HG03460 (cell line): Measurements from ENCODE around the gene MYL6B.
"Not testable (repeated sequence)": the region's sequence is repeated elsewhere in the genome, so short reads cannot be mapped to it uniquely, and the experiment has no call there.

Experiments used
- ATAC-seq: cut with Tn5 transposase; IDR thresholded peaks from one replicate; pipeline ENCODE4 v1.9.1; 2021; ENCODE audit not compliant: unreplicated experiment

MYL6B gene

GRCh38 chr12:56151672-56152131 lies 685 bp upstream of the MYL6B start:
- peak; percentile 41 for ATAC-seq

- ATAC-seq, result no peak
Observed at GRCh38 chr12:56152756-56153677, 630 bp downstream of the MYL6B start.

- ATAC-seq, result no peak
Observed at GRCh38 chr12:56153678-56154065, 1.3 kb downstream of the MYL6B start.

GRCh38 chr12:56154246-56154771 lies 1.9 kb downstream of the MYL6B start:
- no peak for ATAC-seq

- ATAC-seq, result no peak
Observed at GRCh38 chr12:56154818-56155217, 2.4 kb downstream of the MYL6B start.

- no peak for ATAC-seq
Observed at GRCh38 chr12:56155256-56155845, 3.0 kb downstream of the MYL6B start.

GRCh38 chr12:56156464-56157200 lies 4.2 kb downstream of the MYL6B start:
- ATAC-seq, result not testable (repeated sequence)

- ATAC-seq, result peak; percentile 45
Observed at GRCh38 chr12:56157201-56158028, 5.0 kb downstream of the MYL6B start.

GRCh38 chr12:56158029-56158925 lies 5.9 kb downstream of the MYL6B start, which contains the start of gene MYL6:
Gene MYL6 (plus strand): TSS chr12:56158359. CDS start chr12:56158402, 43 bp downstream.
- ATAC-seq, result peak; percentile 77

- no peak for ATAC-seq
Observed at GRCh38 chr12:56158926-56159461, 6.6 kb downstream of the MYL6B start.

- no peak for ATAC-seq
Observed at GRCh38 chr12:56159482-56160192, 7.2 kb downstream of the MYL6B start.

GRCh38 chr12:56160193-56160763 lies 7.9 kb downstream of the MYL6B start:
- no peak for ATAC-seq

- ATAC-seq, result no peak
Observed at GRCh38 chr12:56160894-56161689, 8.7 kb downstream of the MYL6B start.

- no peak for ATAC-seq
Observed at GRCh38 chr12:56161690-56162351, 9.4 kb downstream of the MYL6B start.

GRCh38 chr12:56162468-56163290 lies 10.3 kb downstream of the MYL6B start:
- ATAC-seq, result no peak
